Prostate gland (tissue), 2 donors: ENCODE results near the gene SYT2.

ENCODE experiments used
- POLR2A ChIP-seq: fragments of 450-650 bp; IDR thresholded peaks from one replicate; pipeline ENCODE4 v1.6.1; 2016; ENCODE audit warnings: antibody characterized with exemption, mild to moderate bottlenecking
- POLR2AphosphoS5 ChIP-seq: sonication (generic); formaldehyde crosslinking; IDR thresholded peaks from one replicate; pipeline ENCODE4 v1.6.1; 2017; ENCODE audit warnings: antibody characterized with exemption
- TF ChIP-seq, protein P1 (sequence below), 4 experiments: fragments of 200-600 bp in 2 of 4; fragments of 450-650 bp in 2 of 4; sonication (generic) in 2 of 4; IDR thresholded peaks; 1 replicate in 3 of 4; 2 replicates in 1 of 4; pipeline ENCODE4 v1.5.1; 2016 to 2019; ENCODE audit warnings: antibody characterized with exemption in 4 of 4, mild to moderate bottlenecking in 2 of 4, moderate library complexity in 2 of 4

- TF ChIP-seq, protein P1, sequence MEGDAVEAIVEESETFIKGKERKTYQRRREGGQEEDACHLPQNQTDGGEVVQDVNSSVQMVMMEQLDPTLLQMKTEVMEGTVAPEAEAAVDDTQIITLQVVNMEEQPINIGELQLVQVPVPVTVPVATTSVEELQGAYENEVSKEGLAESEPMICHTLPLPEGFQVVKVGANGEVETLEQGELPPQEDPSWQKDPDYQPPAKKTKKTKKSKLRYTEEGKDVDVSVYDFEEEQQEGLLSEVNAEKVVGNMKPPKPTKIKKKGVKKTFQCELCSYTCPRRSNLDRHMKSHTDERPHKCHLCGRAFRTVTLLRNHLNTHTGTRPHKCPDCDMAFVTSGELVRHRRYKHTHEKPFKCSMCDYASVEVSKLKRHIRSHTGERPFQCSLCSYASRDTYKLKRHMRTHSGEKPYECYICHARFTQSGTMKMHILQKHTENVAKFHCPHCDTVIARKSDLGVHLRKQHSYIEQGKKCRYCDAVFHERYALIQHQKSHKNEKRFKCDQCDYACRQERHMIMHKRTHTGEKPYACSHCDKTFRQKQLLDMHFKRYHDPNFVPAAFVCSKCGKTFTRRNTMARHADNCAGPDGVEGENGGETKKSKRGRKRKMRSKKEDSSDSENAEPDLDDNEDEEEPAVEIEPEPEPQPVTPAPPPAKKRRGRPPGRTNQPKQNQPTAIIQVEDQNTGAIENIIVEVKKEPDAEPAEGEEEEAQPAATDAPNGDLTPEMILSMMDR (IDR thresholded peaks at IDR 0.05) = no peak
- TF ChIP-seq POLR2A = no peak
- TF ChIP-seq POLR2AphosphoS5 = no peak
Observed at GRCh38 chr1:202592146-202592545, 118.1 kb downstream of the SYT2 start.
